ENCODE results near the gene GPSM3. TPM values are rescaled to one million over a fixed set of nuclear protein-coding genes. Genes with fewer than 3 reads are reported as not detected.

Gene GPSM3
- total and polyA plus RNA-seq, 8 donors: 3.1 to 41.0 (median 23.9) TPM; not detected in 3

DNA sequence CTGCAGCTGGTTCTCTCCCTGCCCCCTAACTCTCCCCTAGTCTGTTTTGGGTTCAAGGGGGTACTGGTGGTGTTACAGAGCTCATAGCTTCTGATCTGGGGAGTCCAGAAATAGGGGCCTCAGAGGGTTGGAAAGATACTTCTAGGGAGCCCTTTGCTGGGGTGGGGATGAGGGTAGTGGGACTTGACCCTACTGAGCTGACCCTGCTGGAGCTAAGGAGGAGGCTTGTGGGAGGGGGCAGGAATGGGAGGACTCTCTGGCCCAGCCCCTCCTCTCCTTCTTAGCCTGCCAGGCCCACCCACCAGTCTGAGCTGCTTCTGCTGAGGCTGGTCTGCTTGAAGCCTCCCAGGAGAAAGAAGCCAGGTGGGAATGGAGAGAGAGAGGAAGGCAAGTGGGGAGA is 28.1 kb downstream of the GPSM3 start, which contains the start of gene EGFL8:
Gene EGFL8, plus strand, starts transcription at position 301 of the 400 bp plus-strand sequence. CDS start 1,571 bp downstream, outside the sequence.
- H3K27ac ChIP-seq: peak within 1 kb of the TSS in 4 of 5 donors; percentile 48 to 61 (median 54)
- H3K36me3 ChIP-seq: peaks cover 24 to 91% (median 79%) of the 10 kb centered on the region in 4 donors
- DNase-seq: no peak
- TF ChIP-seq, protein P1, sequence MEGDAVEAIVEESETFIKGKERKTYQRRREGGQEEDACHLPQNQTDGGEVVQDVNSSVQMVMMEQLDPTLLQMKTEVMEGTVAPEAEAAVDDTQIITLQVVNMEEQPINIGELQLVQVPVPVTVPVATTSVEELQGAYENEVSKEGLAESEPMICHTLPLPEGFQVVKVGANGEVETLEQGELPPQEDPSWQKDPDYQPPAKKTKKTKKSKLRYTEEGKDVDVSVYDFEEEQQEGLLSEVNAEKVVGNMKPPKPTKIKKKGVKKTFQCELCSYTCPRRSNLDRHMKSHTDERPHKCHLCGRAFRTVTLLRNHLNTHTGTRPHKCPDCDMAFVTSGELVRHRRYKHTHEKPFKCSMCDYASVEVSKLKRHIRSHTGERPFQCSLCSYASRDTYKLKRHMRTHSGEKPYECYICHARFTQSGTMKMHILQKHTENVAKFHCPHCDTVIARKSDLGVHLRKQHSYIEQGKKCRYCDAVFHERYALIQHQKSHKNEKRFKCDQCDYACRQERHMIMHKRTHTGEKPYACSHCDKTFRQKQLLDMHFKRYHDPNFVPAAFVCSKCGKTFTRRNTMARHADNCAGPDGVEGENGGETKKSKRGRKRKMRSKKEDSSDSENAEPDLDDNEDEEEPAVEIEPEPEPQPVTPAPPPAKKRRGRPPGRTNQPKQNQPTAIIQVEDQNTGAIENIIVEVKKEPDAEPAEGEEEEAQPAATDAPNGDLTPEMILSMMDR (IDR thresholded peaks at IDR 0.05): no peak
- TF ChIP-seq POLR2AphosphoS5 (IDR thresholded peaks at IDR 0.05): no peak
- TF ChIP-seq EP300 (IDR thresholded peaks at IDR 0.05): no peak
- TF ChIP-seq POLR2A (IDR thresholded peaks at IDR 0.05): no peak
- H3K4me1 ChIP-seq: peaks cover 13 to 36% (median 27%) of the 10 kb centered on the region in 4 donors
- no peak within 1 kb of the TSS for H3K4me3 ChIP-seq
- intact Hi-C loops (cut with DNase I; ENCODE audit: low total_unique reads): no loop called here
- H3K27me3 ChIP-seq: no peaks in the 10 kb centered on the region
- H3K9me3 ChIP-seq: no peaks in the 10 kb centered on the region

GRCh38 chr6:32163559-32164258 is 28.7 kb downstream of the GPSM3 start:
- Histone ChIP-seq H3K36me3 (peaks cover 22 to 90% (median 79%) of the 10 kb centered on the region in 4 donors), H3K4me1 (peaks cover 7 to 30% (median 21%) of the 10 kb centered on the region in 4 donors), H3K4me3 (no peak overlapping the region), H3K9me3 (no peaks in the 10 kb centered on the region), H3K27ac (peak overlapping the region in 4 of 5 donors; percentile 48 to 61 (median 54)), H3K27me3 (no peaks in the 10 kb centered on the region)
- intact Hi-C loops (cut with DNase I; ENCODE audit: low total_unique reads): no loop called here
- no peak for DNase-seq
- TF ChIP-seq EP300 (IDR thresholded peaks at IDR 0.05) (no peak), POLR2AphosphoS5 (IDR thresholded peaks at IDR 0.05) (peak in 1 of 3 donors; percentile 3)
- TF ChIP-seq, protein P1 (IDR thresholded peaks at IDR 0.05): no peak
- whole genome bisulfite sequencing, 5 donors: 73 to 90% (median 86%) methylated on average over 7 of the region's 7 CpGs

- TF ChIP-seq POLR2A (IDR thresholded peaks at IDR 0.05) (no peak), EP300 (IDR thresholded peaks at IDR 0.05) (no peak), POLR2AphosphoS5 (IDR thresholded peaks at IDR 0.05) (no peak)
- TF ChIP-seq, protein P1 (IDR thresholded peaks at IDR 0.05): no peak
- peaks cover 17 to 73% (median 62%) of the 10 kb centered on the region in 4 donors for H3K36me3 ChIP-seq
- intact Hi-C loops (cut with DNase I; ENCODE audit: low total_unique reads): no loop called here
- H3K27ac ChIP-seq: no peak overlapping the region
- H3K4me1 ChIP-seq: peaks cover 20 to 38% (median 35%) of the 10 kb centered on the region in 4 donors
- no peaks in the 10 kb centered on the region for H3K9me3 ChIP-seq
- H3K4me3 ChIP-seq: no peak overlapping the region
- no peak for DNase-seq
- no peaks in the 10 kb centered on the region for H3K27me3 ChIP-seq
These were observed 34.4 kb downstream of the GPSM3 start for GRCh38 chr6:32158052-32158451.

- peaks cover 17 to 61% (median 51%) of the 10 kb centered on the region in 4 donors for H3K36me3 ChIP-seq
- H3K27ac ChIP-seq: no peak overlapping the region
- H3K4me3 ChIP-seq: no peak overlapping the region
- H3K27me3 ChIP-seq: peaks cover 0 to 2% (median 0%) of the 10 kb centered on the region in 3 donors
- no peaks in the 10 kb centered on the region for H3K9me3 ChIP-seq
- no peak for TF ChIP-seq POLR2AphosphoS5 (IDR thresholded peaks at IDR 0.05)
- TF ChIP-seq, protein P1 (IDR thresholded peaks at IDR 0.05): no peak
- no peak for TF ChIP-seq POLR2A (IDR thresholded peaks at IDR 0.05)
- no peak for TF ChIP-seq EP300 (IDR thresholded peaks at IDR 0.05)
- WGBS, 5 donors: 79 to 91% (median 86%) methylated on average over 9 of the region's 9 CpGs
- H3K4me1 ChIP-seq: peaks cover 31 to 50% (median 44%) of the 10 kb centered on the region in 4 donors
- no peak for DNase-seq
- intact Hi-C loops (cut with DNase I; ENCODE audit: low total_unique reads): no loop called here
These were observed 35.6 kb downstream of the GPSM3 start for GRCh38 chr6:32156891-32157290.
